AG09309 (cell line): ENCODE results near the gene TULP3.

Source experiments
- DNase-seq: peaks from one replicate; pipeline ENCODE4 v3.0.0-alpha.2; 2010; ENCODE audit warnings: low read depth
- H3K4me3 ChIP-seq: 2 replicates; pipeline ENCODE4 v1.5.1; 2011; ENCODE audit warnings: mild to moderate bottlenecking, low read depth, low read length, moderate library complexity; ENCODE audit not compliant: control insufficient read depth
- TF ChIP-seq, protein P1 (sequence below): IDR thresholded peaks from 2 replicates; pipeline ENCODE4 v1.5.1; 2011; ENCODE audit warnings: mild to moderate bottlenecking, low read depth, low read length, inconsistent platforms; ENCODE audit not compliant: insufficient read depth, control insufficient read depth; ENCODE audit errors: missing control alignments

TULP3 gene

DNA sequence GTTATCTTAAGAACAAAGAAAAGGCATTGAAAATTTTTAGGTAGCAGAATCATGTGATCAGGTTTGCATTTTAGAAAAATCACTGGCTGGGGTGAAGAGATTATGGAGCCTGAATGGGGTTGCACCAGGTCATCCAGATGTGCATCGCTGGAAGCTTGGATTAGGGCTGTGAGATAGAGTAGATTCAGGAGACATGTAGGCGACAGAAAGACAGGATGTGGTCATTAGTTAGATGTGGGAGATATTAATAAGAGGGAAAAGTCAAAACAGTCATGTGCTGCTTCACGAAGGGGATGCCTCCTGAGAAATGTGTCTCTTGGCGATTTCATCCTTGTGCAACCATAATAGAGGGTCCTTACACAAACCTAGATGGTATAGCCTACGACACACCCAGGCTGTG is 93.6 kb downstream of the TULP3 start:
- TF ChIP-seq, protein P1, sequence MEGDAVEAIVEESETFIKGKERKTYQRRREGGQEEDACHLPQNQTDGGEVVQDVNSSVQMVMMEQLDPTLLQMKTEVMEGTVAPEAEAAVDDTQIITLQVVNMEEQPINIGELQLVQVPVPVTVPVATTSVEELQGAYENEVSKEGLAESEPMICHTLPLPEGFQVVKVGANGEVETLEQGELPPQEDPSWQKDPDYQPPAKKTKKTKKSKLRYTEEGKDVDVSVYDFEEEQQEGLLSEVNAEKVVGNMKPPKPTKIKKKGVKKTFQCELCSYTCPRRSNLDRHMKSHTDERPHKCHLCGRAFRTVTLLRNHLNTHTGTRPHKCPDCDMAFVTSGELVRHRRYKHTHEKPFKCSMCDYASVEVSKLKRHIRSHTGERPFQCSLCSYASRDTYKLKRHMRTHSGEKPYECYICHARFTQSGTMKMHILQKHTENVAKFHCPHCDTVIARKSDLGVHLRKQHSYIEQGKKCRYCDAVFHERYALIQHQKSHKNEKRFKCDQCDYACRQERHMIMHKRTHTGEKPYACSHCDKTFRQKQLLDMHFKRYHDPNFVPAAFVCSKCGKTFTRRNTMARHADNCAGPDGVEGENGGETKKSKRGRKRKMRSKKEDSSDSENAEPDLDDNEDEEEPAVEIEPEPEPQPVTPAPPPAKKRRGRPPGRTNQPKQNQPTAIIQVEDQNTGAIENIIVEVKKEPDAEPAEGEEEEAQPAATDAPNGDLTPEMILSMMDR: no peak
- no peak overlapping the region for H3K4me3 ChIP-seq
- no peak for DNase-seq

DNA sequence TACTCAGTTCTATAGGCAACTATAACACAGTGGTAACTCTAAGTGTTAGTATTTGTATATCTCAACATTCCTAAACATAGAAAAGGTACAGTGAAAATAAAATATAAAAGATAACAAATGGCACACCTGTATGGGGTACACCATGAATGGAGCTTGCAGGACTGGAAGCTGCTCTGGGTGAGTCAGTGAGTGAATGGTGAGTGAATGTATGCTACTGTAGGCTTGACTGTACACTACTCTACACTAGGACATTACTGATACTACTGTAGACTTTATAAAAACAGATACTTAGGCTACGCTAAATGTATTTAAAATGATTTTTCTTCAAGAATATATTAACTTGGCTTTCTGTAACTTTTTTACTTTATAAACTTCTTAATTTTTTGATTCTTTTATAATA is 94.0 kb downstream of the TULP3 start:
- DNase-seq: no peak
- no peak overlapping the region for H3K4me3 ChIP-seq
- TF ChIP-seq, protein P1: no peak

DNA sequence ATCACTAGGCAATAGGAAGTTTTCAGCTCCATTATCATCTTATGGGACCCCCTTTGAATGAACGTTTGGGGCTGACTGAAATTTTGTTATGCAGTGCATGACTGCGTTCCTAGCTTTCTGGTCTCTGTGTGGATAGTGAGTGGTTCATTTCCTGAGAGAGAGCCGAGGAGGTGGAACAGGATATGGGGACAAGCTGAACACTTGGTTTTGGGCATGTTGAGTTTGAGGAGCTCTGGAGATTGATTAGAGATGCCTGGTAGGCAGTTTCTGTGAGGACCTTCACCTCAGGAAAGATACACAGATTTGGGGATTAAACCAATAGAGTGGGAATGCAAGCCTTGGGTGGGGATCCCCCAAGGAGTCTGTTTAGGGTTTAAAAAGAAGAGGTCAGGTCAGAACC is 96.2 kb downstream of the TULP3 start:
- DNase-seq: no peak
- no peak overlapping the region for H3K4me3 ChIP-seq
- TF ChIP-seq, protein P1: no peak

DNA sequence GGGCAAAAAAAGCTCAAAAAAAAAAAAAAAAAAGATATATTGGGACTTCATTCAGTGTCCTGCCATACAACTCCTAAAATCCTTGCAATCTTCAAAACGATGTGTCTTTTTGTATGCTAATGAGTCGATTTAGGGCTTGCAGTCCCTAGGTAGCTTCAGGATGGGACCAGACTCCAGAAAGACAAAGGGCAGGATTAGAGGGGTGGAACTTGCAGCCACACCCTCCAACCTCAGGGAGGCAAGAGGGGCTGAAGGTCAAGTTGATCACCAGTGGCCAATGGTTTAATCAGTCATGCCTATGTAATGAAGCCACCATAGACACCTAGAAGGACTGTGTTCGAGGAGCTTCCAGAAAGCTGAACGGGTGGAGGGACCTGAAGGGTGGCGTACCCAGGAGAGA is 97.8 kb downstream of the TULP3 start:
- DNase-seq: no peak
- TF ChIP-seq, protein P1: no peak
- H3K4me3 ChIP-seq: no peak overlapping the region
